Mammary epithelial cell (primary cell): Measurements from ENCODE around the gene CACNA1G.

Source experiments
- CTCF ChIP-seq, 2 donors: IDR thresholded peaks in 1 of 2; conservative IDR thresholded peaks in 1 of 2; 2 replicates each; pipeline ENCODE4 v1.5.1; 2011 to 2012; ENCODE audit warnings: inconsistent platforms in 2 of 2, low read length in 2 of 2, mild to moderate bottlenecking in 2 of 2, control low read depth in 1 of 2, low read depth in 1 of 2; ENCODE audit not compliant: insufficient read depth in 1 of 2; ENCODE audit errors: extremely low read depth in 1 of 2
- EZH2 ChIP-seq: IDR thresholded peaks from 2 replicates; pipeline ENCODE4 v1.6.1; 2012; ENCODE audit warnings: low read length, inconsistent platforms, borderline replicate concordance

DNA sequence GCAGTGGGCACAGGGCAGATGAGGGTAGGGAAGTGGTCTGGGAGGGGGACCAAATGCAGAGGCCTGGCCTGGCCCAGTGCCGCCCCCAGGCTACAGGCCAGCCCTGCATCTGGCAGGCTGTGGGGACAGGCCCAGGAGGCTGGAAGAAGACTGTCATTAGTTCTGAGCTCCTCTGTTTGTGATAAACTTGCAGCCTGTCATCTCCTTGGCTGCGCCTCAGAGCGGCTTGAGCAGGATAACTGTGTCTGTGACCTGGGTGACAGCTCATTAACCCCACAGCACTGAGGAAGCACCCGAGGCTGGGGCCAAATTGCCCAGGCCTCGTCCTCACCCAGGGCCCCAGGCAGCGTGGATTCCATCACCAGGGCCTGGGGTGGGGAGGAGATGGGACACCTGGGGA is 98.1 kb downstream of the CACNA1G start:
- TF ChIP-seq CTCF (conservative IDR thresholded peaks at IDR 0.05 in 1 of 2, IDR thresholded peaks at IDR 0.05 in 1 of 2; ENCODE audit: extremely low read depth in 1 of 2, insufficient read depth in 1 of 2, low read depth in 1 of 2, low read length in 2 of 2) (no peak), EZH2 (no peak)
